Bronchial epithelial cell (primary cell): ENCODE measurements around the gene IL22RA1. TPM values are rescaled to one million over a fixed set of nuclear protein-coding genes. Genes with fewer than 3 reads are reported as not detected.
A peak's percentile ranks its signal among the peaks of the same experiment; 100 is the strongest.

ENCODE experiments used
- DNase-seq: peaks from one replicate; pipeline ENCODE4 v3.0.0-alpha.2; 2010; ENCODE audit warnings: low read depth
- FAIRE-seq: peaks from 2 replicates; lab custom pipeline; 2011; peaks lifted over from hg19 to GRCh38; lab: Jason Lieb, UNC
- H3K27me3 ChIP-seq: 2 replicates; pipeline ENCODE4 v1.5.1; 2011; ENCODE audit warnings: low read length; ENCODE audit not compliant: control insufficient read depth, insufficient read depth
- H3K36me3 ChIP-seq: 2 replicates; pipeline ENCODE4 v1.5.1; 2011; ENCODE audit warnings: low read length; ENCODE audit not compliant: control insufficient read depth, insufficient read depth
- H3K4me3 ChIP-seq: 2 replicates; pipeline ENCODE4 v1.5.1; 2011; ENCODE audit warnings: mild to moderate bottlenecking, low read depth, low read length, control low read depth
- total RNA-seq: library from RNA; depleted of rRNA; stranded (reverse); fragments of >200 nt; gene quantifications from 2 replicates; pipeline ENCODE4 v1.2.1, GENCODE V29; 2014
- TF ChIP-seq, protein P1 (sequence below): IDR thresholded peaks from 2 replicates; pipeline ENCODE4 v1.5.1; 2011; ENCODE audit warnings: mild to moderate bottlenecking, moderate library complexity, low read length, control low read depth, inconsistent platforms; ENCODE audit not compliant: insufficient read depth, severe bottlenecking

Gene IL22RA1
- total RNA-seq, 1 donor from 2014 or later = 0.26 TPM

DNA sequence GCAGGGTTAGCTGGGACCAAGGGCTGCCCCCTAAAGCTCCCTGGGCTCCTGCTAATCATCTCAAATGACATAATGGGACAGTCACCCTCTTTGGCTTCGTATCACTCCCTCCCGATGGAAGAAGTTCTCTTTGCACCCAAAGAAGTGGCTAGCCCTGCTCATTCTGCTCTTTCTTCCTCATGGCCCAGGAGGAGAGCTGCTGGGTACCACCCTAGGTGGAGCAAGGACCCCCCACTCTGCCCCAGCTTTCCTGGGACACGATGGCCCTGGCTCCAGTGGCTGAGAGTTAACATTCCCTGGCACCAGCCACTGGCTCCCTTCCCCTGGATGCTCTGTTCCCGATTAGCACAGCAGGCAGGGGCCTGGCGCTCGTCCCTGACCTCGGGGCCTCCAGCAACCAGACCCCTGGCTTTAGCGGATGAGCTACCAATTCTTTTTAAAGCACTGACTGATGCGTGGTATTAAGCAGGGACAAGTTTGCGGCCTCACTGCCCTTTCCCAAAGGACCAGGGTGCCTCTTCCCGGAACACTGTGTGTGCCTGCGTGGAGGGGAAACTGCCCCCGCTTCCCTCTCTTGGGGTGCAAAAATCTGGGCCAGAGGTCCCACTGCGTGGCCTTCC is 32.2 kb downstream of the IL22RA1 start:
- FAIRE-seq = no peak
- TF ChIP-seq, protein P1, sequence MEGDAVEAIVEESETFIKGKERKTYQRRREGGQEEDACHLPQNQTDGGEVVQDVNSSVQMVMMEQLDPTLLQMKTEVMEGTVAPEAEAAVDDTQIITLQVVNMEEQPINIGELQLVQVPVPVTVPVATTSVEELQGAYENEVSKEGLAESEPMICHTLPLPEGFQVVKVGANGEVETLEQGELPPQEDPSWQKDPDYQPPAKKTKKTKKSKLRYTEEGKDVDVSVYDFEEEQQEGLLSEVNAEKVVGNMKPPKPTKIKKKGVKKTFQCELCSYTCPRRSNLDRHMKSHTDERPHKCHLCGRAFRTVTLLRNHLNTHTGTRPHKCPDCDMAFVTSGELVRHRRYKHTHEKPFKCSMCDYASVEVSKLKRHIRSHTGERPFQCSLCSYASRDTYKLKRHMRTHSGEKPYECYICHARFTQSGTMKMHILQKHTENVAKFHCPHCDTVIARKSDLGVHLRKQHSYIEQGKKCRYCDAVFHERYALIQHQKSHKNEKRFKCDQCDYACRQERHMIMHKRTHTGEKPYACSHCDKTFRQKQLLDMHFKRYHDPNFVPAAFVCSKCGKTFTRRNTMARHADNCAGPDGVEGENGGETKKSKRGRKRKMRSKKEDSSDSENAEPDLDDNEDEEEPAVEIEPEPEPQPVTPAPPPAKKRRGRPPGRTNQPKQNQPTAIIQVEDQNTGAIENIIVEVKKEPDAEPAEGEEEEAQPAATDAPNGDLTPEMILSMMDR = no peak
- Histone ChIP-seq H3K36me3 (no peaks in the 10 kb centered on the region), H3K27me3 (no peaks in the 10 kb centered on the region), H3K4me3 (no peak overlapping the region)
- DNase-seq = no peak

DNA sequence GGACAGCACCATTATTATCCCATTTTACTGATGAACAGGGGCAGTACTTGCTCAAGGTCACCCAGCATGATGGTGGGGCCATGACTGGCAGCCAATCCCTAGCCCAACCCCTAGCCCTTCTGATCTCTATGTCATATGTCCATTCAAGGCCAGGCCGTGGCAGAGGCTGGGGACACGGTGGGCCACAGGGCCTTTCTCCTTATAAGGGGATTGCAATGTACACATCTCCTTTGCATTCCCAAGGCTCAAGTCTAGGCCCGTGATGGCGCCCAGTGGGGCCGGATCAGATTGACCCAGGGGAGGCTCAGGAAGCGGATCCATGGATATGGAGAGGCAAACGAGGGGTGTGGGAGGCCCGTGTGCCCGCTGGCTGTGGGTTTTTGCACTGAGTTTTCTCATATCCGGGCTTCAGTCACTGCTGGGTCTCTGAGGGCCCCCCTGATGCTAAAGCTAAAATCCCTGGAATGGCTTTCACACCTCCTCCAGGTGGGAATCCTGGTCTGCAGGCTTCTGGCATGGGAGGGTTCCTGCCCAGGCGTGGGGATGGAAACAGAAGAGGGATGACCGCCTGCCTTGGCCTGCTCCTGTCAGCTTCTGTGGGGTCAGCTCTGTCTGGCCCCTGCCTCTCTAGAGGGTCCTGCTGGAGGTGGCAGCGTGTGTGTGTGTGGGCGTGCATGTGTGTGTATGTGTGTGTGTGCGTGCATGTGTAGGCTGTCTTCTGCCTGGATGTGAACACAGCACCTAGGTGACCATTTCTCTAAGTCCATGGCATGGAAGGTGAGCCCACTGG is 33.1 kb downstream of the IL22RA1 start:
- Histone ChIP-seq H3K4me3 (no peak overlapping the region), H3K36me3 (no peaks in the 10 kb centered on the region), H3K27me3 (no peaks in the 10 kb centered on the region)
- TF ChIP-seq, protein P1 = no peak
- no peak for DNase-seq
- FAIRE-seq = no peak

DNA sequence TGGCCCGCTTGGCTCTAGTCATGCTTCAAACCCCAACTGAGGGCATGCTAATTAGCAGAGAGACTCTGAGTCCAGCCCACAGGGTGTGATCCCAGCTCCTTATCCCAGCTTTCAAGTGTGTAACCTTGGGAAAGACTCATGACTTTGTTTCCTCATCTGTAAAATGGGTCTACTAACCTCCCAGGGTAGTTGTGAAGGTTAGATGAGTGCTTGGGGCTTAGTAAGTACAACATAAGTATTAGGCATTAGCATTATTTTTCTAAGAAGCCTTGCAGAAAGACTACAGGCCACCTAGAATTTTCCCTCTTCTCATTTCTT is 33.8 kb downstream of the IL22RA1 start:
- no peak for FAIRE-seq
- TF ChIP-seq, protein P1 = no peak
- no peak for DNase-seq
- no peak overlapping the region for H3K4me3 ChIP-seq
- no peaks in the 10 kb centered on the region for H3K36me3 ChIP-seq
- no peaks in the 10 kb centered on the region for H3K27me3 ChIP-seq

DNA sequence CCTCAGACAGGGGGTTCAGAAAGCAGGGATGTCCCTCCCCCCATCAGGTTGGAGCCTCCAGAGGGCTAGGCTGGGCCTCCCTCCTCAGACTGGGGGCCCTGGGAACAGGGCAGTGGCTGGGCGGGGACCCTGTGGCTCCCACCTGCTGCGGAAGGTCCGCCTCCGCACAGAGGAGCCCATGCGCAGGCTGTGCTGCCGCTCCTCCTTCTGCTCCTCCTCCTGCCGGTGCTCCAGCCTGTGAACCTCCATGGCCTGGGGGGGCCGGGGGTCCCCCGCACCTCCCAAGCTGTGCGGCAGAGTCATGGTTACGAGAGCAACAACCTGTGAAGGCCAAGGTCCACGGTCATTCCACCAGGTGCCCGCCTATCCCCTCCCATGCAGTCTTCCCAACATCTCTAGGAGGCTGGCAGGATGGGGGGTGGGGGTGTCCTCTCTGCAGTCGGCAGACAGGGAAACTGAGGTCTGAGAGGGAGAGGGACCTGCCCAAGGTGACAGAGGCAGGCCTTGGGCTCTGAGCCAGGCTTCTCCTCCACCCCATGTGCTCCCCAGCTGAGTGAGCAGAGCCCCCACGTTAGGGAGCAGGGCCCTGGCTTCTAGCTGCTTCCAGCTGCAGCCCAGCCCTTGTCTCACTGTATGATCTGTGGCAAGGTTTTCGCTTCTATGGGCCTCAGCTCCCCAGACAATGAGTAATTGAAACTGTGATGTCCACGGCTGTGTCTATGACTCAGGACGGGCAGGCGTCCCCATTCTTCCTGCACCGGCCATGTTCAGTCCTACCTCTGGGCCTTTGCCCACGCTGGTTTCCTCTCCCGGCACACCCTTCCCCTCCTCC is 34.4 kb downstream of the IL22RA1 start:
- FAIRE-seq = peak; percentile 98
- no peak overlapping the region for H3K4me3 ChIP-seq
- no peaks in the 10 kb centered on the region for H3K27me3 ChIP-seq
- peak; percentile 96 for DNase-seq
- no peaks in the 10 kb centered on the region for H3K36me3 ChIP-seq
- TF ChIP-seq, protein P1 = no peak

DNA sequence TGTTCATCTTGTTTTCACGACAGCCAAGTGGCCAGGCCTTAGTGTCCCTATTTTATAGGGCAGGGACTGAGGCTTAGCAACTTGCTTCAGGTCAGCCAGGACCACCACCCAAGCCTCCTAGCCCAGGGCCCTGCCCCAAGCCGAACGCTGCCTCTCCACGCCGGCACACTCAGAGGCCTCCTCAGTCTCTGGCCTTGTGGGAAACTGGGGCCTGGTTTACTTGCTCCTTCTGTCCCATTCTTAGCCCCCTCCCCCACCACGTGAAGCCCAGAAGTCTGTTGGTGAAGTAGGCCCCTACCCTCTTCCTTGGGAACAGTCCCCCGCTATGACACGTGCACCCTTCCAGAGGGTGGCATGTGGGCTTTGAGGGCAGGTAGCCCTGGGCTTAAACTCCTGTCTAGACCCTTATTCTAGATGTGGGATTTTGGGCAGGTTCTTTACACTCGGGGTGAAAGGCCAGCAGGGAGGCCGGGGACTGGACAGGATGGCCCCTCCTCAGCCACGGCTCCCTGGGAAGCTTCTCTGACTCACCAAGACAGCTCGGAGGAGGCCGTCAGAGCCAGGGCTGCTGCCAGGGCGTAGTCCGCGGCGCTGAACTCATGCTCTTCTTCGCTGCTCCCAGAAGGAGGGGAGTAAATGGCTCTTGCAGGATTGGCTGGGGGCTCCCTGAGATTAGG is 35.3 kb downstream of the IL22RA1 start:
- no peaks in the 10 kb centered on the region for H3K36me3 ChIP-seq
- FAIRE-seq (no peak), DNase-seq (peak; percentile 39)
- TF ChIP-seq, protein P1 = no peak
- H3K27me3 ChIP-seq = no peaks in the 10 kb centered on the region
- no peak overlapping the region for H3K4me3 ChIP-seq
